ENCODE measurements around the gene B3GALNT2.

B3GALNT2 gene

DNA sequence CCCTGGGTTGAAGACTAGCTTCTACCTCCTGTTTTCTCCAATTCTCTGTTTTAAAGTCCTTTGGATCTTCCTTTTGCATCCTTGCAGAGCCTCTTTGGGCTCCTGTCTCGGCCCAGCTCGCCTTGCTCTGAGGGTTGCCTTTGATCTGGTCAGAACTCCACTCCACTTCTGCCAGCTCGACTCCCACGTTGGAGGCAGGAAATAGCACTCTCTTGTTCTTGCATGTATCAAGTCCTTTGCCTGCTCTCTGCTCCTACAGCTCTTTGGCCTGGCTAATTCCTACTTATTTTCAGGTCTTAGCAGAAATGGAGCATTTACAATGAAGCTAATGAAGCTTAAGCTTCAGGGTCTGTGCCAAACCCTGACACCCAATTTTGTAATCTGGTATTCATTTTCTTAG is 21.1 kb upstream of the B3GALNT2 start:
- Histone ChIP-seq H3K9ac (ENCODE audit: low read length) (no peak overlapping the region), H3K36me3 (ENCODE audit: low read length) (no peaks in the 10 kb centered on the region), H3K27me3 (ENCODE audit: low read length) (no peaks in the 10 kb centered on the region), H3K9me3 (ENCODE audit: insufficient read depth, low read length) (no peaks in the 10 kb centered on the region), H2AFZ (ENCODE audit: low read depth, low read length, severe bottlenecking) (no peak overlapping the region), H4K20me1 (ENCODE audit: low read depth, low read length) (no peaks in the 10 kb centered on the region), H3F3A (ENCODE audit: insufficient read depth) (no peaks in the 10 kb centered on the region), H3K27ac (ENCODE audit: low read depth, low read length) (no peak overlapping the region), H3K4me2 (ENCODE audit: low read depth, low read length, poor library complexity, severe bottlenecking) (no peak overlapping the region), H3K79me2 (ENCODE audit: insufficient read depth, low read length) (no peaks in the 10 kb centered on the region), H3K9me2 (replicated peaks; ENCODE audit: insufficient read depth, low read length) (no peaks in the 10 kb centered on the region), H3K4me3 (ENCODE audit: insufficient read depth, low read length, poor library complexity, severe bottlenecking) (no peak overlapping the region)
- no peak for TF ChIP-seq EZH2phosphoT487 (conservative IDR thresholded peaks at IDR 0.05; ENCODE audit: low read length)
- TF ChIP-seq, protein P1, sequence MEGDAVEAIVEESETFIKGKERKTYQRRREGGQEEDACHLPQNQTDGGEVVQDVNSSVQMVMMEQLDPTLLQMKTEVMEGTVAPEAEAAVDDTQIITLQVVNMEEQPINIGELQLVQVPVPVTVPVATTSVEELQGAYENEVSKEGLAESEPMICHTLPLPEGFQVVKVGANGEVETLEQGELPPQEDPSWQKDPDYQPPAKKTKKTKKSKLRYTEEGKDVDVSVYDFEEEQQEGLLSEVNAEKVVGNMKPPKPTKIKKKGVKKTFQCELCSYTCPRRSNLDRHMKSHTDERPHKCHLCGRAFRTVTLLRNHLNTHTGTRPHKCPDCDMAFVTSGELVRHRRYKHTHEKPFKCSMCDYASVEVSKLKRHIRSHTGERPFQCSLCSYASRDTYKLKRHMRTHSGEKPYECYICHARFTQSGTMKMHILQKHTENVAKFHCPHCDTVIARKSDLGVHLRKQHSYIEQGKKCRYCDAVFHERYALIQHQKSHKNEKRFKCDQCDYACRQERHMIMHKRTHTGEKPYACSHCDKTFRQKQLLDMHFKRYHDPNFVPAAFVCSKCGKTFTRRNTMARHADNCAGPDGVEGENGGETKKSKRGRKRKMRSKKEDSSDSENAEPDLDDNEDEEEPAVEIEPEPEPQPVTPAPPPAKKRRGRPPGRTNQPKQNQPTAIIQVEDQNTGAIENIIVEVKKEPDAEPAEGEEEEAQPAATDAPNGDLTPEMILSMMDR (IDR thresholded peaks at IDR 0.05; ENCODE audit: insufficient read depth, low read length, poor library complexity, severe bottlenecking), result no peak

- TF ChIP-seq, protein P1 (IDR thresholded peaks at IDR 0.05; ENCODE audit: insufficient read depth, low read length, poor library complexity, severe bottlenecking), result no peak
- no peak for TF ChIP-seq EZH2phosphoT487 (conservative IDR thresholded peaks at IDR 0.05; ENCODE audit: low read length)
- H3K9ac ChIP-seq (ENCODE audit: low read length), result no peak overlapping the region
- H3F3A ChIP-seq (ENCODE audit: insufficient read depth), result no peaks in the 10 kb centered on the region
- no peak overlapping the region for H3K4me2 ChIP-seq (ENCODE audit: low read depth, low read length, poor library complexity, severe bottlenecking)
- no peaks in the 10 kb centered on the region for H3K9me2 ChIP-seq (replicated peaks; ENCODE audit: insufficient read depth, low read length)
- H3K9me3 ChIP-seq (ENCODE audit: insufficient read depth, low read length), result no peaks in the 10 kb centered on the region
- no peak overlapping the region for H3K4me3 ChIP-seq (ENCODE audit: insufficient read depth, low read length, poor library complexity, severe bottlenecking)
- no peaks in the 10 kb centered on the region for H3K79me2 ChIP-seq (ENCODE audit: insufficient read depth, low read length)
- no peak overlapping the region for H3K27ac ChIP-seq (ENCODE audit: low read depth, low read length)
- no peak overlapping the region for H2AFZ ChIP-seq (ENCODE audit: low read depth, low read length, severe bottlenecking)
- no peaks in the 10 kb centered on the region for H3K36me3 ChIP-seq (ENCODE audit: low read length)
- no peaks in the 10 kb centered on the region for H3K27me3 ChIP-seq (ENCODE audit: low read length)
- no peaks in the 10 kb centered on the region for H4K20me1 ChIP-seq (ENCODE audit: low read depth, low read length)
Observed at GRCh38 chr1:235516862-235517446, 12.7 kb upstream of the B3GALNT2 start.

DNA sequence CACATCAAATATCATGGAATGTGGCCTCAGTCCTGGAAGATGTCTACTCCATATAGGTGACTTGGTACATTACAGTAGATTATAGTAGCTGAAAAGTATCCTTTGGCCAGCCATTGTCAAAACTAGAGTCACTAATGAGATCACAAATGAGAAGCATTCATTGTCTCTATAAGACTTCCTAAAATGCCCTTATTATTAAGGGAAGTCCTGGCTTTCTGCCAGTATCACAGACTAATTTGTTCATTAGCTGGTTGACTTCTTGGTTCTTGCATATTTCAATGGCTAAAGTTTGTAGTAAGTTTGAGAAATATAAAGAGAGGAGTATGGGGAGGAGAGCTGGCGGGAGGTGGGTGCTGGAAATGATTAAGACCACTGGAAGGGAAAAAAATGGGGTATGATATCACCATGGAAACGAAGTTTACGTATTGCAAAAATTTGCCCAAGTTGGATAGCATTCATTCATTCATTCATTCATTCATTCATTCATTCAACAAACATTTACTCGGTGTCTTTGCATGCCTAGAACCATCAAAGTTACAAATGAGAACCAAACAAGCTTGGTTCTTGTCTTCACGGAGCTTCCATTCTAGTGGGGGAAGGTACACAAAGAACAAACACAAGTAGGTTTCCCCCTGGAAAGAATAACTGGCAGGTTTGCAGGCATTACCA is 11.7 kb upstream of the B3GALNT2 start:
- H2AFZ ChIP-seq (ENCODE audit: low read depth, low read length, severe bottlenecking), result no peak overlapping the region
- H3K36me3 ChIP-seq (ENCODE audit: low read length), result no peaks in the 10 kb centered on the region
- H3K4me3 ChIP-seq (ENCODE audit: insufficient read depth, low read length, poor library complexity, severe bottlenecking), result no peak overlapping the region
- H3K9ac ChIP-seq (ENCODE audit: low read length), result no peak overlapping the region
- no peaks in the 10 kb centered on the region for H3K9me3 ChIP-seq (ENCODE audit: insufficient read depth, low read length)
- no peaks in the 10 kb centered on the region for H3K79me2 ChIP-seq (ENCODE audit: insufficient read depth, low read length)
- no peak for TF ChIP-seq EZH2phosphoT487 (conservative IDR thresholded peaks at IDR 0.05; ENCODE audit: low read length)
- TF ChIP-seq, protein P1 (IDR thresholded peaks at IDR 0.05; ENCODE audit: insufficient read depth, low read length, poor library complexity, severe bottlenecking), result no peak
- no peaks in the 10 kb centered on the region for H3K27me3 ChIP-seq (ENCODE audit: low read length)
- no peak overlapping the region for H3K27ac ChIP-seq (ENCODE audit: low read depth, low read length)
- no peaks in the 10 kb centered on the region for H3F3A ChIP-seq (ENCODE audit: insufficient read depth)
- no peak overlapping the region for H3K4me2 ChIP-seq (ENCODE audit: low read depth, low read length, poor library complexity, severe bottlenecking)
- no peaks in the 10 kb centered on the region for H3K9me2 ChIP-seq (replicated peaks; ENCODE audit: insufficient read depth, low read length)
- H4K20me1 ChIP-seq (ENCODE audit: low read depth, low read length), result no peaks in the 10 kb centered on the region
